GM12872 (cell line): ENCODE measurements around the gene CRYBG1.

Source experiments
- TF ChIP-seq, protein P1 (sequence below): IDR thresholded peaks from 3 replicates; pipeline ENCODE4 v1.5.1; 2011; ENCODE audit warnings: low read depth, mild to moderate bottlenecking, low read length, moderate library complexity; ENCODE audit not compliant: insufficient read depth

CRYBG1 gene

DNA sequence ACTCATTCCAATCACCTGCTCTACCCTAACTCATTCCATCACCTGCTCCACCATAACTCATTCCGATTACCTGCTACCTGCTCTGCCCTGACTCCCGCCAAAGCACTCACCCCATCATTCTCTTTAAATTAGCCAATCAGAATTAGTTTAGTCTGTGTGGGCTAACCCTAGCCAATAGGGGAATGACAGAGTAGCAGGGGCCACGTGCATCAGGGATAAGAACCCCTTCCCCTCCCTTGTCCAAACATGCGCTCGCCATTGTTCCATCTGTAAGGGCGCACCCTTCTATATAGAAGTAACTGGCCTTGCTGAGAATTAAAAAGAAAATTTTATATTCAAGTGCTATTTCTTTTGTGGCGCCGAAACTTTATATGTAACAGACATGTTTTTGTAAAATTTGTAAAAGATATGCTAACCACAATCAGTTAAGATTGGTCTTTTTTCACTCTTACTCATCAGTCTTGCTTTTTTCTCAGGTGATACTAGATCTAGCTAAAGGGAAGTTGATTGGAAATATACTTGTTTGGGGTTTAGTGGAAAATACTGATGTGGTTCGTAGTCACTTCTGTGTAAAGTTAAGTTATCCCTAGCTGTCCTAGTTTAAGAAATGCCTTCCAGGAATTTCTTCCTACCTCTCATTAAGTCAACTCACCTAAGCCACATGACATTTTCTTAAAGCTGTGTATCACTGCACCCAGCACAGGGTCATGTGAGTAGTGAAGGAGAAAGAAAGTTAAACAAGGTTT, 252.3 kb downstream of the CRYBG1 start:
- TF ChIP-seq, protein P1, sequence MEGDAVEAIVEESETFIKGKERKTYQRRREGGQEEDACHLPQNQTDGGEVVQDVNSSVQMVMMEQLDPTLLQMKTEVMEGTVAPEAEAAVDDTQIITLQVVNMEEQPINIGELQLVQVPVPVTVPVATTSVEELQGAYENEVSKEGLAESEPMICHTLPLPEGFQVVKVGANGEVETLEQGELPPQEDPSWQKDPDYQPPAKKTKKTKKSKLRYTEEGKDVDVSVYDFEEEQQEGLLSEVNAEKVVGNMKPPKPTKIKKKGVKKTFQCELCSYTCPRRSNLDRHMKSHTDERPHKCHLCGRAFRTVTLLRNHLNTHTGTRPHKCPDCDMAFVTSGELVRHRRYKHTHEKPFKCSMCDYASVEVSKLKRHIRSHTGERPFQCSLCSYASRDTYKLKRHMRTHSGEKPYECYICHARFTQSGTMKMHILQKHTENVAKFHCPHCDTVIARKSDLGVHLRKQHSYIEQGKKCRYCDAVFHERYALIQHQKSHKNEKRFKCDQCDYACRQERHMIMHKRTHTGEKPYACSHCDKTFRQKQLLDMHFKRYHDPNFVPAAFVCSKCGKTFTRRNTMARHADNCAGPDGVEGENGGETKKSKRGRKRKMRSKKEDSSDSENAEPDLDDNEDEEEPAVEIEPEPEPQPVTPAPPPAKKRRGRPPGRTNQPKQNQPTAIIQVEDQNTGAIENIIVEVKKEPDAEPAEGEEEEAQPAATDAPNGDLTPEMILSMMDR: no peak

DNA sequence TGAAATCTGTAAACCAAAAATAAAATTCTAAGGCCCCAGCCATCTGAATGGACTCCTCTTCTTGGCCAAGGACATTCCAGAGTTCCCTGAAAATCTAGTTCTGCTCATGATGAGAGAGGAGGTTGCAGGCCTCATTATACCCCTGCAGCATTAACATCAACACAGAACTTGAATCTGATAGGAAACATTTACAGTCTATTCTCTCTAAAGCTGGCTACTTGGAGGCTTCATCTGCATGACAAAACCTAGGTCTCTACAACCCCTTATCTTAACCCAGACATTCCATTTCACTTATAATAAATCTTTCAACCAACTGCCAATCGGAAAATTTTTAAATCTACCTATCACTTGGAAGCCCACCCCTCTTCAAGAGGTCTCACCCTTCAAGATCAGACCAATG, 253.1 kb downstream of the CRYBG1 start:
- TF ChIP-seq, protein P1: no peak

DNA sequence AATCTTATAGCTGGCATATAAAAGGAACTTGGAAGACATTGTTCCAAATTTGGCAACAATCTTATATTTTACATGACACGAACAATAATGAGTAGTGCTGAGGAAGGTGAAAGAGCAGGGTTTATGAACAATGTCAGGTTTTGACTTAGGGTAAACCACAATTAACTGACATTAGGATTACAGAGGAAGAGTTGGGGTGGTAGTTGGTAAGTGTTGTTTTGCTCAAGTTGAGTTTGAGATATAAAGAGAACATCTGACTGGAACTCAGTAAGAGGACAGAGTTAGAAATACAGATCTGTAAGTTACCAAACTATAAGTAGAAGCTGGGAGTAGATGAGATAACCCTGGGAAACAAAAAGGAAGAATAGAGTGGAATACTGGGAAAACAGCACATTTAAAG, 253.6 kb downstream of the CRYBG1 start:
- TF ChIP-seq, protein P1: no peak

DNA sequence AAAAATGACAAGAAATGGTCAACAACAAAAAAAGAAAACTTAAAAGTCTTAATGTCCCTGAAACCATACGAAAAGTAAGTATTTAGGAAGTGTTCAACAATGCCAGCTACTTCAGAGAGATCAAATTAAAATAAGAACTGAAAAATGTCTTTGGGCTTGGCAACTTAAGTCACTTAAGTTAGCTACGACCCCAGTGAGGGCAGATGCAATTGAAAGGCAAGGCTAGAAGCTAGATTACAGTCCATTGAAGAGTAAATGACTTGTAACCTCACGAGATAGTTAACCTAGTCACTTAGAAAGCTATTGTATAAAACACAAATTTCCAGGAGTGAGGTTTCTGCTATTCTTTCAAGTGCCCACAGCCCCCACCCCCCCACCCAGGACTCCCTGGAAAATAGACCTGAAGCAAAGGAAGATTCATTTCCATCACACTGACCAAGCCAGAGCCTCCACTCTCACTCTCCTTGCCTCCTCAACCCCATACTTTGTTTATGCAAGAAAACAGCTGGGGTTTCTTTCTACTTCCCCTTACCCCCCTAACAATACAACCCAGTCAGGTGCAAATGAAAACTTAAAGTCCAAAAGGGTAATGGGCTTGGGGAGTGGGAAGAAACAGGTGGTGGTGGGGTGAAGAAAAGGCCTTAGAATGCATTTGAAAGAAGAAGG, 254.2 kb downstream of the CRYBG1 start:
- TF ChIP-seq, protein P1: no peak

DNA sequence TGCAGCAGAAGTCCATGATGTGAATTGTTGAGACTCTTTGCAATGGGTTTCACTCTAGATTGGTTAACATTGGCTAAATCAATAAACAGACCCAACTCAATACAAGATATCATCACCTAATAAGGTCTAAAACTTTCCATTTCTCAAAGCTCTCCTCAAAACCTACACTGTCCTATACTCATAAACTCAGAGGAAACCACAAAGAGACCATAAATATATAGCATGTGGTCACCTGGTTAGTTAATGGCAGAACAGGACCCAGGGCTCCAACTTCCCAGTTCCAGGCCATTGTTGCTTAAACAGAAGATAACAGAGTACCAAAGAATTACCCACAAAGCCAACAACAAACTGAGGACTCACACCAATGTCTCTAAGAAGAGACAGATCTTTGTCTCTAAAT, 256.8 kb downstream of the CRYBG1 start:
- TF ChIP-seq, protein P1: no peak

DNA sequence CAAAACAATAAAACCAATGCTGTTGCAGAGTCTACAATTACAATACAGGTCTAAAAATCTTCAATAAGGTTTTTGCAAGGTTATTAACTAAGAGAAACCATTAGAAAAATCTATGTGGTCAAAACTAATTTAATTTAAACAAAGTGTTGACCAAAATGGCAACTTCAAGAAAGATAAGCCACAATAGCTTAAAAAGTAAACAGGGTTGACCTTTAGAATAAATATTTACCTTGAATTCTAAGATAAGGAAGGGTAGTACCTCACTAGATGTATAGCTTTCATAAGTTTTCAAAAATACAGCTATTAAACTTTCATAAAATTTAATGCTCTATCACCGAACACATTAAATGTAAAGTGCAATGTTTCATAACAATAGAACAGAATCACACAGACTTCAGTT, 257.3 kb downstream of the CRYBG1 start:
- TF ChIP-seq, protein P1: no peak

DNA sequence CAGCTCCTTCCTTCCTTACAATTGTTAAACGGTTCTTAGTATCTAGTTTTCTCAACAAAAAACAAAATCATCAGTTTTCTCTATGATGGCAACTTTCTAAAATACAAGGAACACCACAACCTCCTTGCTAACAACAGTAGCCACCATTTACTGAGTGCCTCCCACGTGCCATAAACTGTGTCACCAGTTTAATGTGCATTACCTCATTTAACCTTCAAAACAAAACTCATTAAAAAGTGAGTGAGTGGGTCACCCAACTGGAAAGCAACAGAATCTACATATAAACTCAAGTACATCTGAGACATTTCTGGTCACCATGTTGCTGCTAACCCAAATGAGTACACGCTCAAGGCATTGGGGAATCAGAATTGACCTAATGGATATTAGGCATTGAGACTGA, 257.8 kb downstream of the CRYBG1 start:
- TF ChIP-seq, protein P1: no peak
